Prostate gland (tissue), 2 donors: ENCODE measurements around the gene ZCCHC2.

Source experiments
- CTCF ChIP-seq, 4 experiments: fragments of 200-600 bp in 2 of 4; fragments of 450-650 bp in 2 of 4; sonication (generic) in 2 of 4; IDR thresholded peaks; 1 replicate in 3 of 4; 2 replicates in 1 of 4; pipeline ENCODE4 v1.5.1; 2016 to 2019; ENCODE audit warnings: antibody characterized with exemption in 4 of 4, mild to moderate bottlenecking in 2 of 4, moderate library complexity in 2 of 4
- POLR2A ChIP-seq: fragments of 450-650 bp; IDR thresholded peaks from one replicate; pipeline ENCODE4 v1.6.1; 2016; ENCODE audit warnings: antibody characterized with exemption, mild to moderate bottlenecking
- POLR2AphosphoS5 ChIP-seq: sonication (generic); formaldehyde crosslinking; IDR thresholded peaks from one replicate; pipeline ENCODE4 v1.6.1; 2017; ENCODE audit warnings: antibody characterized with exemption

DNA sequence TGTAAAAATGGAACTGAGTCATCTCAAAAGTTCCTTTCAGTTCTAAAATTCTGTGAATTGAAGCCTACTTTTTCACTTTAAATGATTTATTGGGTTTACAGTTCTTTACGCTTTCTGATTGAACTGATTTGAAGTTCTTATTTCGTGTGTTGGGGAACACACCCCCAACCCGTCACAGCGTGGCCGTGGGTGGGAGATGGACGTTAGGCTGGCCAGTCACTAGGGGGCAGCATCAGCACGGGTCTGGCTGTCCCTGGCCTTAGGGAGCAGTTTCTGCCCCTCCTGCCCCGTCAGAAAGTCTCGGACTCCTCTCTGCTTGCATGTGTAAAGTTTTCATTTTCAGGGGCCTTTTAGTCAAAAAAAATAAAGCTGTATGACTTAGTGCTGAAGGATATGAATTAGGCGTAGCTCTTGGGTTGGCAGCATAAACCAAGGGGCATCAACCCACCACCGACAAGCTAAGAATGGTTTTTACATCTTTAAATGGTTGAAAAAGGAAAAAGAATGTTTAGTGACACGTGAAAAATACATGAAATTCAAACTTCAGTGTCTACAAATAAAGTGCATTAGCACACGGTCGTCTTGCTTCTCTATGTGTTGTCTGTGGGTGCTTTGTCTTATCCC lies 63.4 kb downstream of the ZCCHC2 start:
- peak; percentile 43 to 78 (median 70) for TF ChIP-seq CTCF (IDR thresholded peaks at IDR 0.05)
- TF ChIP-seq POLR2A: no peak
- no peak for TF ChIP-seq POLR2AphosphoS5
